Bronchial epithelial cell (primary cell): ENCODE results near the gene CHTF18. TPM values are rescaled to one million over a fixed set of nuclear protein-coding genes. Genes with fewer than 3 reads are reported as not detected.

Experiments
- DNase-seq: peaks from one replicate; pipeline ENCODE4 v3.0.0-alpha.2; 2010; ENCODE audit warnings: low read depth
- FAIRE-seq: peaks from 2 replicates; lab custom pipeline; 2011; peaks lifted over from hg19 to GRCh38; lab: Jason Lieb, UNC
- H3K27me3 ChIP-seq: 2 replicates; pipeline ENCODE4 v1.5.1; 2011; ENCODE audit warnings: low read length; ENCODE audit not compliant: control insufficient read depth, insufficient read depth
- H3K36me3 ChIP-seq: 2 replicates; pipeline ENCODE4 v1.5.1; 2011; ENCODE audit warnings: low read length; ENCODE audit not compliant: control insufficient read depth, insufficient read depth
- H3K4me3 ChIP-seq: 2 replicates; pipeline ENCODE4 v1.5.1; 2011; ENCODE audit warnings: mild to moderate bottlenecking, low read depth, low read length, control low read depth
- total RNA-seq: library from RNA; depleted of rRNA; stranded (reverse); fragments of >200 nt; gene quantifications from 2 replicates; pipeline ENCODE4 v1.2.1, GENCODE V29; 2014
- TF ChIP-seq, protein P1 (sequence below): IDR thresholded peaks from 2 replicates; pipeline ENCODE4 v1.5.1; 2011; ENCODE audit warnings: mild to moderate bottlenecking, moderate library complexity, low read length, control low read depth, inconsistent platforms; ENCODE audit not compliant: insufficient read depth, severe bottlenecking

CHTF18 gene
- total RNA-seq, 1 donor from 2014 or later, result 1.6 TPM

DNA sequence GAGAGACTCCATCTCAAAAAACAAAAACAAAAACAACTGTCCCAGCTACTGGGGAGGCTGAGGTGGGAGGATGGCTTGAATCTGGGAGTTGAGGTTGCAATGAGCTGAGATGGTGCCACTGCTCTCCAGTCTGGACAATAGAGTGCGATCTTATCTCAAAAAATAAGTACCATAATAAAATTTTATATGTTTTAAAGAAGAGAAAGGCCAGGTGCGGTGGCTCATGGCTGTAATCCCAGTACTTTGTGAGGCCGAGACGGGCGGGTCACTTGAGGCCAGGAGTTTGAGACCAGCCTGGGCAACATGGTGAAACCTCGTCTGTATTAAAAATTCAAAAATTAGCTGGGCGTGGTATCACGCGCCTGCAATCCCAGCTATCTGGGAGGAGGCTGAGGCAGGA lies 11.6 kb upstream of the CHTF18 start:
- DNase-seq (no peak), FAIRE-seq (no peak)
- H3K27me3 ChIP-seq, result peaks cover 2% of the 10 kb centered on the region

GRCh38 chr16:777826-778225 lies 10.6 kb upstream of the CHTF18 start:
- FAIRE-seq, result no peak

More for the DNA sequence above, 11.6 kb upstream of the CHTF18 start:
- H3K4me3 ChIP-seq, result no peak overlapping the region
- H3K36me3 ChIP-seq, result no peaks in the 10 kb centered on the region
- TF ChIP-seq, protein P1, sequence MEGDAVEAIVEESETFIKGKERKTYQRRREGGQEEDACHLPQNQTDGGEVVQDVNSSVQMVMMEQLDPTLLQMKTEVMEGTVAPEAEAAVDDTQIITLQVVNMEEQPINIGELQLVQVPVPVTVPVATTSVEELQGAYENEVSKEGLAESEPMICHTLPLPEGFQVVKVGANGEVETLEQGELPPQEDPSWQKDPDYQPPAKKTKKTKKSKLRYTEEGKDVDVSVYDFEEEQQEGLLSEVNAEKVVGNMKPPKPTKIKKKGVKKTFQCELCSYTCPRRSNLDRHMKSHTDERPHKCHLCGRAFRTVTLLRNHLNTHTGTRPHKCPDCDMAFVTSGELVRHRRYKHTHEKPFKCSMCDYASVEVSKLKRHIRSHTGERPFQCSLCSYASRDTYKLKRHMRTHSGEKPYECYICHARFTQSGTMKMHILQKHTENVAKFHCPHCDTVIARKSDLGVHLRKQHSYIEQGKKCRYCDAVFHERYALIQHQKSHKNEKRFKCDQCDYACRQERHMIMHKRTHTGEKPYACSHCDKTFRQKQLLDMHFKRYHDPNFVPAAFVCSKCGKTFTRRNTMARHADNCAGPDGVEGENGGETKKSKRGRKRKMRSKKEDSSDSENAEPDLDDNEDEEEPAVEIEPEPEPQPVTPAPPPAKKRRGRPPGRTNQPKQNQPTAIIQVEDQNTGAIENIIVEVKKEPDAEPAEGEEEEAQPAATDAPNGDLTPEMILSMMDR, result no peak

DNA sequence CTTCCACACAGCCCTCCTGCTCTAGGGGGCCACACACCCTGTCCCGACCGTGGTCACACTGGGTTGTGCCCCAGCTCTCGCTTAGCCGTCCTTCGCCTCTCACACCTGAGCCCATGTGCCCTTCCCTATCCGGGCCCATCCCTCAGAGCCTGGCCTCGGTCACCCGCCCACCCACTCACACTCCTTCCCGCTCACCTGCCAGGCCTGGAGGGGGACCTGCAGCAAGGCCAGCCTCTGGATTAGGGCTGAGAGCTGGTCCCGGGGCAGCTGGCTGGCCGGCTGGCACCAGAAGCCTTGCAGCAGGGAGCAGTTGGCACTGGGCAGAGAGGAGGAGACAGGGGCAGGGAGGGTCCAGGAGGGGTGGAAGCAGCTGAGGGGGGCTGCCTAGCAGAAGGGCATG lies 10.0 kb upstream of the CHTF18 start:
- Histone ChIP-seq H3K36me3 (no peaks in the 10 kb centered on the region), H3K4me3 (no peak overlapping the region), H3K27me3 (peaks cover 4% of the 10 kb centered on the region)
- FAIRE-seq (no peak), DNase-seq (no peak)
- TF ChIP-seq, protein P1, result no peak

More at GRCh38 chr16:777826-778225, 10.6 kb upstream of the CHTF18 start:
- Histone ChIP-seq H3K27me3 (peaks cover 2% of the 10 kb centered on the region), H3K36me3 (no peaks in the 10 kb centered on the region), H3K4me3 (no peak overlapping the region)
- DNase-seq, result no peak
- TF ChIP-seq, protein P1, result no peak

DNA sequence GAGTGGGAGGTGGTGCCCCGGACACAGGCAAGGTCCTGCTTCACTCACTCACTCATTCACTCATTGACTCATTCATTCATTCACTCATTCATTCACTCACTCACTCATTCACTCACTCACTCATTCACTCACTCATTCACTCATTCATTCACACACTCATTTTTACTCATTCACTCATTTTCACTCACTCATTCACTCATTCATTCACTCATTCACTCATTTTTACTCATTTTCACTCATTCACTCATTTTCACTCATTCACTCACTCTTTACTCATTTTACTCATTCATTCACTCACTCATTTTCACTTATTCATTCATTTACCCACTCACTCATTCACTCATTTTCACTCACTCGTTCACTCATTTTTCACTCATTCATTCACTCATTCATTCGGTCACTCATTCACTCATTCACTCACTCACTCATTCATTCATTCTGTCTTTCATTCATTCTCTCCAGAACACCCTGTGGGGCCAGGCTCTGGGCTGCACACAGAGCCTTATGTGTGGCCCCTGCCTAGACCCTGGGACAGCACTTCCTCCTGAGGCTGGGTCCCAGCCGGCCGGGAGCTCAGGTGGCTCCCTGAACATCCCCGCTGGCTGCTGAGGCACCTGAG lies 9.4 kb upstream of the CHTF18 start:
- no peaks in the 10 kb centered on the region for H3K36me3 ChIP-seq
- peaks cover 4% of the 10 kb centered on the region for H3K27me3 ChIP-seq
- TF ChIP-seq, protein P1, result no peak
- H3K4me3 ChIP-seq, result no peak overlapping the region
- DNase-seq, result no peak
- no peak for FAIRE-seq

DNA sequence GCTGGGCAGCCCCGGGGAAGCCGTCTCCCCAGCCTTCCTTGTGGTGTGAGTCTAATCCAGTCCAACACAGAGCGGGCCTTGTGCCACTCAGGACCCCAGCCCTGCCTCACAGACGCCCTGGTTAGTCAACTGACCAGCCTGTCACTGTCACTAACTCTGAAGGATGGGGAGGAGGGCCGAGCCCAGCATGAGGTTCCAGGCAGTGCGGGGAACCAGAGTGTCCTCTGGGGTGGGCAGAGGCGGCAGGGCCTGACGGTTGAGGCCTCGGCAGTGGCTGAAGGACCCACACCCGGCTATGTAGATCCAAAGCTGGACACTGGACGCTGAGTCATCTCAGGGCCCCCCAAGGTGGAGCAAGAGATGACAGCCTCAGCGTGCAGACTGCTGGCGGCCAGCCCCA lies 8.9 kb upstream of the CHTF18 start:
- no peak for DNase-seq
- peaks cover 4% of the 10 kb centered on the region for H3K27me3 ChIP-seq
- no peaks in the 10 kb centered on the region for H3K36me3 ChIP-seq
- H3K4me3 ChIP-seq, result no peak overlapping the region
- no peak for FAIRE-seq
- TF ChIP-seq, protein P1, result no peak

GRCh38 chr16:780296-780695 lies 8.1 kb upstream of the CHTF18 start:
- TF ChIP-seq, protein P1, result no peak
- FAIRE-seq, result peak; percentile 92
- DNase-seq, result no peak
- peaks cover 4% of the 10 kb centered on the region for H3K27me3 ChIP-seq
- no peak overlapping the region for H3K4me3 ChIP-seq
- H3K36me3 ChIP-seq, result no peaks in the 10 kb centered on the region
